ENCODE measurements around the gene APOH. TPM values are rescaled to one million over a fixed set of nuclear protein-coding genes. Genes with fewer than 3 reads are reported as not detected.

Gene APOH
- total and polyA plus RNA-seq, 9 of the 15 experiments (the other 6 are each of a cell fraction or from before 2014, with no cell fraction given), result 1.1 TPM; not detected in 8

- TF ChIP-seq TEAD1 (CRISPR knock-in tag; IDR thresholded peaks at IDR 0.05) (no peak), SMARCA4 (IDR thresholded peaks at IDR 0.05) (no peak), ARNT (IDR thresholded peaks at IDR 0.05) (no peak), HMGN3 (IDR thresholded peaks at IDR 0.05; ENCODE audit: borderline replicate concordance, extremely low read depth, insufficient read length, low read depth, low read length) (no peak), TAF7 (tag; IDR thresholded peaks at IDR 0.05) (no peak)
Observed at GRCh38 chr17:66240013-66240412, 10.8 kb upstream of the APOH start (continued).

- ATAC-seq, result no peak
- H3K9me3 ChIP-seq (replicated peaks; ENCODE audit: control insufficient read depth, insufficient read depth, low read depth, low read length), result no peaks in the 10 kb centered on the region
Observed at GRCh38 chr17:66235377-66235994, 6.3 kb upstream of the APOH start.

More at GRCh38 chr17:66235377-66235994, 6.3 kb upstream of the APOH start:
- no peak overlapping the region for H3K27ac ChIP-seq (ENCODE audit: extremely low read depth, low read depth, low read length)
- no peaks in the 10 kb centered on the region for H3K36me3 ChIP-seq (ENCODE audit: control insufficient read depth, insufficient read depth, low read length)
- no peak for FAIRE-seq
- peaks cover 18 to 20% of the 10 kb centered on the region in 2 experiments; a peak in 4 of 5 replicates for H3K27me3 ChIP-seq (ENCODE audit: control insufficient read depth in 2 of 2, insufficient read depth in 2 of 2, low read length in 2 of 2)
- intact Hi-C loops (cut with micrococcal nuclease) (no loop called here), in situ Hi-C loops (cut with MboI) (no loop called here)
- H3K4me3 ChIP-seq, result no peak overlapping the region
- H3K4me2 ChIP-seq (ENCODE audit: insufficient read depth, low read length), result no peak overlapping the region
- no peak for TF ChIP-seq VEZF1 (CRISPR knock-in tag; IDR thresholded peaks at IDR 0.05)
- TF ChIP-seq ARID4B (CRISPR knock-in tag; IDR thresholded peaks at IDR 0.05), result no peak
- TF ChIP-seq ETS2 (tag; IDR thresholded peaks at IDR 0.05; ENCODE audit: borderline replicate concordance, poor library complexity, severe bottlenecking), result no peak
- POLR2A ChIA-PET, result no interaction called here
- H3K4me1 ChIP-seq (replicated peaks in 1 of 2; ENCODE audit: control insufficient read depth in 2 of 2, insufficient read depth in 2 of 2, low read length in 2 of 2), result no peaks in the 10 kb centered on the region
- H2AFZ ChIP-seq (ENCODE audit: low read depth, low read length), result no peak overlapping the region
- no peaks in the 10 kb centered on the region for H4K20me1 ChIP-seq (replicated peaks; ENCODE audit: control insufficient read depth, insufficient read depth, low read length)
- DNase-seq (ENCODE audit: extremely low read depth in 1 of 4, low spot score in 3 of 4), result no peak
- no peak overlapping the region for H3K9ac ChIP-seq (ENCODE audit: insufficient read depth in 1 of 2, low read depth in 2 of 2, low read length in 2 of 2)
- CTCF ChIA-PET (ENCODE audit: low intra/inter-chr PET ratio), result no interaction called here
- 3% methylated on average over 3 of the region's 3 CpGs for WGBS (ENCODE audit: insufficient coverage, low coverage, missing lambda C conversion rate)
- no TSS peak for BruUV-seq (replicated peaks)
- no peaks in the 10 kb centered on the region for H3K9me1 ChIP-seq (ENCODE audit: control insufficient read depth, insufficient read depth, low read length)
- H3K79me2 ChIP-seq (ENCODE audit: control insufficient read depth, insufficient read depth, low read length), result no peaks in the 10 kb centered on the region

Data from K562 (cell line).